HG03066 (cell line): ENCODE data around the gene MOCOS.
"Not testable (repeated sequence)": the region's sequence is repeated elsewhere in the genome, so short reads cannot be mapped to it uniquely, and the experiment has no call there.

ENCODE experiments used
- ATAC-seq: cut with Tn5 transposase; IDR thresholded peaks from one replicate; pipeline ENCODE4 v1.9.1; 2021; ENCODE audit warnings: low read depth; ENCODE audit not compliant: unreplicated experiment

Gene MOCOS

GRCh38 chr18:36197511-36198166 is 10.3 kb downstream of the MOCOS start:
- no peak for ATAC-seq

GRCh38 chr18:36199691-36200295 is 12.5 kb downstream of the MOCOS start:
- no peak for ATAC-seq

GRCh38 chr18:36200354-36200771 is 13.1 kb downstream of the MOCOS start:
- ATAC-seq: no peak

- ATAC-seq: no peak
These were observed 14.5 kb downstream of the MOCOS start for GRCh38 chr18:36201765-36202164.

GRCh38 chr18:36203360-36203895 is 16.1 kb downstream of the MOCOS start:
- no peak for ATAC-seq

- ATAC-seq: no peak
These were observed 17.9 kb downstream of the MOCOS start for GRCh38 chr18:36205166-36205565.

GRCh38 chr18:36207303-36207702 is 20.0 kb downstream of the MOCOS start:
- ATAC-seq: no peak

GRCh38 chr18:36207969-36208368 is 20.7 kb downstream of the MOCOS start:
- ATAC-seq: not testable (repeated sequence)

GRCh38 chr18:36211612-36212065 is 24.3 kb downstream of the MOCOS start:
- ATAC-seq: no peak

GRCh38 chr18:36212301-36213171 is 25.2 kb downstream of the MOCOS start:
- ATAC-seq: no peak

GRCh38 chr18:36214811-36215210 is 27.5 kb downstream of the MOCOS start:
- ATAC-seq: no peak

- ATAC-seq: no peak
These were observed 28.3 kb downstream of the MOCOS start for GRCh38 chr18:36215577-36215976.

GRCh38 chr18:36217348-36217747 is 30.1 kb downstream of the MOCOS start:
- no peak for ATAC-seq

- no peak for ATAC-seq
These were observed 41.9 kb downstream of the MOCOS start for GRCh38 chr18:36229188-36229587.

- not testable (repeated sequence) for ATAC-seq
These were observed 53.2 kb downstream of the MOCOS start for GRCh38 chr18:36240510-36240909.

- no peak for ATAC-seq
These were observed 54.5 kb downstream of the MOCOS start for GRCh38 chr18:36241831-36242230.

GRCh38 chr18:36247036-36247435 is 59.7 kb downstream of the MOCOS start:
- ATAC-seq: no peak

GRCh38 chr18:36249392-36249791 is 62.1 kb downstream of the MOCOS start:
- ATAC-seq: no peak

GRCh38 chr18:36250827-36251226 is 63.5 kb downstream of the MOCOS start:
- no peak for ATAC-seq

GRCh38 chr18:36255072-36255698 is 67.9 kb downstream of the MOCOS start:
- ATAC-seq: no peak

GRCh38 chr18:36256094-36256493 is 68.8 kb downstream of the MOCOS start:
- ATAC-seq: no peak
